ENCODE measurements around the gene OR10R2. TPM values are rescaled to one million over a fixed set of nuclear protein-coding genes. Genes with fewer than 3 reads are reported as not detected.

Gene OR10R2
- total RNA-seq, 4 donors from 2014 or later: not detected

DNA sequence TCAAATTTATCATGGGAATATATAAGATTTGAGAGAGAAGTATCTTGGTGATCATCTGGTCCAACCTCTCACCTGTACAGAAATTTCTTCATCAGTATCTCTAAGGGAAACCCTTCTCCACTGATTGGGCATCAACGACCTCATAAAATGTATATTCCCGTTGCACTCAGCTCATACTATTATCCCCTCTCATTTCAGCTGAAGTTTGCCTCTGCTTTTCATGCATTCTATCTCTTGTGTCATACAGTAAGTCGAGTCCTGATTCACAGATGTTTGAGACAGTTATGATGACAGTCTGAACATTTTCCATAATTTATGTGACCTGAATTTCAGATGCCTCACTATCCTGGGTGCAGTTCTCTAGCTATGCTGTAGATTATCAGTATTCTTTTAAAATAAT, 21.0 kb downstream of the OR10R2 start:
- H3K4me1 ChIP-seq: no peaks in the 10 kb centered on the region
- no peak overlapping the region for H3K4me3 ChIP-seq (replicated peaks in 1 of 3)
- H3K27me3 ChIP-seq: no peaks in the 10 kb centered on the region
- intact Hi-C loops (cut with DNase I): no loop called here
- 73 to 80% methylated on average over 3 of the region's 3 CpGs for WGBS, 2 donors
- H3K36me3 ChIP-seq: no peaks in the 10 kb centered on the region
- DNase-seq: no peak
- no peaks in the 10 kb centered on the region for H3K9me3 ChIP-seq
- TF ChIP-seq POLR2A (IDR thresholded peaks at IDR 0.05) (no peak), CTCF (IDR thresholded peaks at IDR 0.05) (no peak)
- H3K27ac ChIP-seq: no peak overlapping the region

- Histone ChIP-seq H3K4me1 (no peaks in the 10 kb centered on the region), H3K27ac (no peak overlapping the region), H3K4me3 (replicated peaks in 1 of 3) (no peak overlapping the region), H3K36me3 (no peaks in the 10 kb centered on the region), H3K9me3 (no peaks in the 10 kb centered on the region), H3K27me3 (no peaks in the 10 kb centered on the region)
- no peak for DNase-seq
- no peak for TF ChIP-seq CTCF (IDR thresholded peaks at IDR 0.05)
- no peak for TF ChIP-seq POLR2A (IDR thresholded peaks at IDR 0.05)
- intact Hi-C loops (cut with DNase I): no loop called here
- WGBS, 2 donors: 50 to 56% methylated on average over 2 of the region's 2 CpGs
Measured at GRCh38 chr1:158494796-158495195, 22.8 kb downstream of the OR10R2 start.

GRCh38 chr1:158496374-158496773, 24.4 kb downstream of the OR10R2 start:
- WGBS, 2 donors: 32 to 41% methylated on average over 2 of the region's 2 CpGs
- Histone ChIP-seq H3K4me1 (no peaks in the 10 kb centered on the region), H3K27ac (no peak overlapping the region), H3K36me3 (no peaks in the 10 kb centered on the region), H3K9me3 (no peaks in the 10 kb centered on the region), H3K27me3 (no peaks in the 10 kb centered on the region), H3K4me3 (replicated peaks in 1 of 3) (no peak overlapping the region)
- TF ChIP-seq CTCF (IDR thresholded peaks at IDR 0.05) (no peak), POLR2A (IDR thresholded peaks at IDR 0.05) (no peak)
- DNase-seq: no peak
- intact Hi-C loops (cut with DNase I): no loop called here

DNA sequence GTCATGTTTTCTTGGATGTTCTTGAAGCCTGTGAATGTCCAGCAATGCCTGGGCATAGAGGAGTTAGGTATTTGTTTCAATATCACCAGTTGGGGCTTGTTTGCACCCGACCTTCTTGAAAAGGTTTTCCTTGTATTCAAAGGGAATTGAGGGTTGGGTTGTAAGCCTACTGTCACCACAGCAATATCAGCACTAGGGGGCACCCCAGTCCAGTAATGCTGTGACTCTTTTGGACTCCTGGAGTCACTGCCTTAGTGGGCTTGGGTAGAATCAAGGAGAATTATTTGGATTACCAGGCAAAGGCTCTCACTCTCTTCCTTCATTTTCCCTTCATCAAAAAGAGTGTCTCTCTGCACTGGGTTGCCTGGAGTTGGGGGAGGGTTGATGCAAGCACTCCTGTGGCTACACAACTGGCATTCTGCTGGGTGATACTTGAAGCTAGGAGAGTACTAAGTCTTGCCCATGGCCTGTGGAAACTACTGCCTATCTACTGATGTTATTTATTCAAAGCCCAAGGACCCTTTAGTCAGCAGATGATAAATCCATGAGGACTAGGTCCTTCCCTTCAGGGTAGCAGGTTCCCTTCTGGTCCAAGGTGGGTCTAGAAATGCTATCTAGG, 34.5 kb downstream of the OR10R2 start:
- H3K27ac ChIP-seq: no peak overlapping the region
- intact Hi-C loops (cut with DNase I): no loop called here
- TF ChIP-seq POLR2A (IDR thresholded peaks at IDR 0.05) (no peak), CTCF (IDR thresholded peaks at IDR 0.05) (peak in 1 of 6 experiments; percentile 5)
- no peaks in the 10 kb centered on the region for H3K4me1 ChIP-seq
- 17 to 35% methylated on average over 1 of the region's 1 CpG for WGBS, 2 donors
- no peak overlapping the region for H3K4me3 ChIP-seq (replicated peaks in 1 of 3)
- no peaks in the 10 kb centered on the region for H3K36me3 ChIP-seq
- peak in 1 of 2 donors; percentile 2 for DNase-seq
- H3K27me3 ChIP-seq: no peaks in the 10 kb centered on the region
- H3K9me3 ChIP-seq: no peaks in the 10 kb centered on the region

- H3K36me3 ChIP-seq: no peaks in the 10 kb centered on the region
- H3K9me3 ChIP-seq: no peaks in the 10 kb centered on the region
- WGBS, 2 donors: 92 to 93% methylated on average over 2 of the region's 2 CpGs
- H3K4me3 ChIP-seq (replicated peaks in 1 of 3): no peak overlapping the region
- intact Hi-C loops (cut with DNase I): no loop called here
- DNase-seq: no peak
- H3K4me1 ChIP-seq: no peaks in the 10 kb centered on the region
- no peaks in the 10 kb centered on the region for H3K27me3 ChIP-seq
- H3K27ac ChIP-seq: no peak overlapping the region
- no peak for TF ChIP-seq POLR2A (IDR thresholded peaks at IDR 0.05)
- no peak for TF ChIP-seq CTCF (IDR thresholded peaks at IDR 0.05)
Measured at GRCh38 chr1:158507511-158507910, 35.5 kb downstream of the OR10R2 start.

All from thyroid gland (tissue), 4 donors.